DND-41 (cell line): Measurements from ENCODE around the gene DLG2.

Experiments used
- CTCF ChIP-seq: IDR thresholded peaks from 2 replicates; pipeline ENCODE4 v1.5.1; 2012; ENCODE audit warnings: borderline replicate concordance, low read length, moderate library complexity, mild to moderate bottlenecking; ENCODE audit not compliant: poor library complexity, severe bottlenecking; ENCODE audit errors: extremely low read depth
- EZH2 ChIP-seq: IDR thresholded peaks from 3 replicates; pipeline ENCODE4 v1.6.1; 2012; ENCODE audit warnings: borderline replicate concordance, low read depth, mild to moderate bottlenecking, moderate library complexity, low read length, inconsistent platforms; ENCODE audit not compliant: severe bottlenecking

GRCh38 chr11:84300092-84300491 lies 1327.1 kb downstream of the DLG2 start:
- TF ChIP-seq CTCF (no peak), EZH2 (no peak)
